8988T (cell line): Measurements from ENCODE around the gene MAG.

ENCODE experiments used
- DNase-seq: peaks from one replicate; pipeline ENCODE4 v3.0.0; 2011

MAG gene

GRCh38 chr19:35300339-35300649 is 8.3 kb downstream of the MAG start:
- DNase-seq = no peak

GRCh38 chr19:35301961-35302360 is 10.0 kb downstream of the MAG start:
- no peak for DNase-seq

DNA sequence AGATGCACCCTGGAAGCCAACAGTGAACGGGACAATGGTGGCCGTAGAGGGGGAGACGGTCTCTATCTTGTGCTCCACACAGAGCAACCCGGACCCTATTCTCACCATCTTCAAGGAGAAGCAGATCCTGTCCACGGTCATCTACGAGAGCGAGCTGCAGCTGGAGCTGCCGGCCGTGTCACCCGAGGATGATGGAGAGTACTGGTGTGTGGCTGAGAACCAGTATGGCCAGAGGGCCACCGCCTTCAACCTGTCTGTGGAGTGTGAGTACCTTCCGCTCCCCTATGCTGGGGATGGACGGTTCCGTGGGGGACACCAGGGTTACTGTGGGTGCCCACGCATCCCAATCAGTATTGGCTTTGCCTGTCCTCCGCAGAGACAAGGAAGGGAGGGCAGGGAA is 10.5 kb downstream of the MAG start:
- no peak for DNase-seq

- no peak for DNase-seq
These were observed 11.5 kb downstream of the MAG start for GRCh38 chr19:35303357-35303915.

- no peak for DNase-seq
These were observed 12.1 kb downstream of the MAG start for GRCh38 chr19:35304036-35304435.

DNA sequence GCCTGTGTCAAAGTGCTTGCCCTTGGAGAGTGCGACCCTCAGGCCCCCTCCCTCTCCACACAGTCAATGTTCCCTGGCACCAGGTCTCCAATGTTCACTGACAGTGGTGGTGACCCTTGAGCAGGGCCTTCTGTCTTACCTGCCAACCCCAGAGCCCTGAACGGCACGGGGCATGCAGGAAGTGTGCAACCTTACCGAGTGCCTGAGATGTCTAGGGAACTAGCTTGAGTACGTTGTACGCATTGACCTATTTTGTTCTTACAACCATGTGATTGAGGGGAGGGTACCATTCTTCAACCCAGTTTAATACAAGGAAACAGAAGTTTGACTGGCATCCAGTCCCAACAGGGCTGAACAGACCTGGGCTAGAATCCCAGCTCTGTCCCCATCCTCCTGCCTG is 13.2 kb downstream of the MAG start:
- no peak for DNase-seq

- peak; percentile 92 for DNase-seq
These were observed 14.7 kb downstream of the MAG start for GRCh38 chr19:35306473-35307246.

DNA sequence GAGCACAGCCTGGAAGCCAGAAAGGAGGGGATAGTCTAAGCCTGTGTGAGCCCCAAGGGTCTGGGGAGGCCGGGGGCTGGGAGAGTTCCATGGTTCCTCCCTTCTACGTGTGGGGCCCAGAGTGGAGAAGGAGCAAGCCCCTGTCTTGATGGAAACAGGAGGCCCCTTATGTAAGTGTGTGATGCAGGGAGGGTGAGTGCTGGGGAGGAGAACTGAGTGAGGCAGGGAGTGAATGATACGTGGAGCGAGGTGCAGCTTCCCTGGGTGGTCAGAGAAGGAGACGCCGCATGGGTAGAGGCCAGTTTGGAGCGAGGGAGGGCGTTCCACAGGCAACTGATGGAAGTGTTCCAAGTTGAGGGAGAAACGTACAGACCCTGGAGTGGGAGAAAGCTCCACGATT is 16.0 kb downstream of the MAG start:
- no peak for DNase-seq

- no peak for DNase-seq
These were observed 16.9 kb downstream of the MAG start for GRCh38 chr19:35308910-35309309.

DNA sequence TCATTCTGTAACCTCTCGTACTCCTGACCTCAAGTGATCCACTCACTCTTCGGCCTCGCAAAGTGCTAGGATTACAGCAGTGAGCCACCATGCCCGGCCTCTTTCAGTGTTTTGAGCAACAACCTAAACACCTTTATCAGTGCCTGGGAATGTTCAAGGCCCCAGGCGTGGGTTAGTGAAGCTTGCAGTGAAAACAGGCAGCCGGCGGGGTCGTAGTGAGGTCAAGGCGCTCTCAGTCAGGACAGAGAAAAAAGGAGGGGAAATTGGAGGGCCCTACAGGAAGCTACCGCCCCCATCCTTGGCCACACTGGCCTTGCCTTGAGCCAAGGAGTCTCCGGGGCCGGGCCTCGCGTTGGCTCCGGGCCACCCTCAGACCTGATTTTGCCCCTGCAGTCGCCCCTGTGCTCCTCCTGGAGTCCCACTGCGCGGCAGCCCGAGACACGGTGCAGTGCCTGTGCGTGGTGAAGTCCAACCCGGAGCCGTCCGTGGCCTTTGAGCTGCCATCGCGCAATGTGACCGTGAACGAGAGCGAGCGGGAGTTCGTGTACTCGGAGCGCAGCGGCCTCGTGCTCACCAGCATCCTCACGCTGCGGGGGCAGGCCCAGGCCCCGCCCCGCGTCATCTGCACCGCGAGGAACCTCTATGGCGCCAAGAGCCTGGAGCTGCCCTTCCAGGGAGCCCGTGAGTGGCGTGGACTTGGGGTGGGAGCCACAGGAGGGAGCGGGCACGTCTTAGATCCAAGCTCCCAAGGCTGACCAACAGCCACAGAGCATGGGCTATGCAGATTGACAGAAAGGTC is 17.7 kb downstream of the MAG start:
- DNase-seq = no peak

DNA sequence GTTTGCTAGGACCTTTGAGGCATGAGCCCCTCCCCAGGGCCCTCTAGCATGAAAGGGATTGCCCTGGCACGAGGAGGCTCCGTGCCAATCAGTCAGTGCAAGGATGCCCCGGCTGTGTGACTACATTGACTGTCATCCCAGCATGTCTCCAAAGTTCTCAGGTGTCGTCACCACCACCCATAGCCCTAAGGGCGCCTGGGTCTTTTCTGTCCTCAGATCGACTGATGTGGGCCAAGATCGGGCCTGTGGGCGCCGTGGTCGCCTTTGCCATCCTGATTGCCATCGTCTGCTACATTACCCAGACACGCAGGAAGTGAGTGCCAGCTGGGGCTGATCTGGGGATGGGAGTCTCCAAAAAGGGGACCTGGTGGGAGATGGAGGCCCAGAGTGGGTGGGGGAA is 18.4 kb downstream of the MAG start:
- no peak for DNase-seq

GRCh38 chr19:35310811-35311465 is 19.0 kb downstream of the MAG start:
- DNase-seq = no peak

DNA sequence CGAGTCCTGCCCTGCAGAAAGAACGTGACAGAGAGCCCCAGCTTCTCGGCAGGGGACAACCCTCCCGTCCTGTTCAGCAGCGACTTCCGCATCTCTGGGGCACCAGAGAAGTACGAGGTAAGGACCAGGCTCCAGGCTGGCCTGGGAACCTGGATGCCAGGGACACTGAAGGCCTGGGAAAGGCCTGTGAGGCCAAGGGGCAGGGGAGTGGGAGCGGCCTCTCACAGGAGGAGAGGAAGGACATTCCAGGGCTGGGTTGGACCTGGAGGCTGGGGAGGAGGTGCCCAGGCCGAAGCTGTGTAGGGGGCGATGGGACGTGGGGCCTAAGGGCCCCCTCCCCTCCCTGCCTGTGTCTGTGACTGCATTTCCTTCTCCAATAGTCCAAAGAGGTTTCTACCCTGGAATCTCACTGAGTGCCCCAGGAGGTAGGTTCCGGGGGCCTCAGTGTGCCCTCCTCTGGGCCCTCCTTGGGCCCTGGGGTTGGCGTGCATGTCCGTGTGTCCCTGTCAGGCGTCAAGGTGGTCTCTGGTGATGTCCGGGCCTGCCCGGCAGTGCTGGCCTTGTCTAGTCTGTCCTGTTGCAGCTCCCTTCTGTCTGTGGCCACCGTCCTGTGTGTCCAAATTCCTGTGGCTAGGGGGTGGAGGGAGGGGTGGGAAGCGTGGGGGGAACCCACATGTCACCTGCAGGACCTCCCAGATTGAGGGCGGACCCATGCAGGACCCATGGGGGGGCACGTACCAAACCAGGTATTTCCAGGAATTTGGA is 20.1 kb downstream of the MAG start:
- no peak for DNase-seq

- DNase-seq = no peak
These were observed 21.6 kb downstream of the MAG start for GRCh38 chr19:35313587-35313986.

- no peak for DNase-seq
These were observed 22.1 kb downstream of the MAG start for GRCh38 chr19:35314031-35314430.

DNA sequence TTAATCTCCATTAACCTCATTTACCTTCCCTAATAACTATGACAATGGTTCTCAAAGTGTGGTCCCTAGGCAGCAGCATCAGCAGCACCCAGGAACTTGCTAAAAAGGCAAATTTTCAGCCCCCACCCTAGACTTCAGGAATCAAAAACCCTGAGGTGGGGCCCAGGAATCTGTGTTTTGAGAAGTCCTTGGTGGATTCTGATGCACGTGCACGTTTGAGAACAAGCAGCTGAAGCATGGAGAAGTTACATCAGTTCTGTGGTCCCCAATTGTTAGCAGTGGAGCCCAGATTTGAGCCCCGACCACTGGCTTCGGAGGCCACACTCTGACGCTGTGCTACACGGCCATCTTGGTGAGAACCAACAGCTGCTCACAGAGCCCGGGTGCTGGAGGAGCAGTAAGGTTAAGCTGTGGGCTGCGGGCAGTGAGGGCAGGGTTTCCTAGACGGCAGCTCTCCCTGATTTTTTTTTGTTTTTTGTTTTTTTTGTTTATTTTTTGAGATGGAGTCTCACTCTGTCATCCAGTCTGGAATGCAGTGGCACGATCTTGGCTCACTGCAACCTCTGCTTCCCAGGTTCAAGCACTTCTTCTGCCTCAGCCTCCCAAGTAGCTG is 23.0 kb downstream of the MAG start:
- DNase-seq = no peak

- no peak for DNase-seq
These were observed 23.9 kb downstream of the MAG start for GRCh38 chr19:35315883-35316282.

GRCh38 chr19:35316560-35316959 is 24.6 kb downstream of the MAG start:
- DNase-seq = no peak

DNA sequence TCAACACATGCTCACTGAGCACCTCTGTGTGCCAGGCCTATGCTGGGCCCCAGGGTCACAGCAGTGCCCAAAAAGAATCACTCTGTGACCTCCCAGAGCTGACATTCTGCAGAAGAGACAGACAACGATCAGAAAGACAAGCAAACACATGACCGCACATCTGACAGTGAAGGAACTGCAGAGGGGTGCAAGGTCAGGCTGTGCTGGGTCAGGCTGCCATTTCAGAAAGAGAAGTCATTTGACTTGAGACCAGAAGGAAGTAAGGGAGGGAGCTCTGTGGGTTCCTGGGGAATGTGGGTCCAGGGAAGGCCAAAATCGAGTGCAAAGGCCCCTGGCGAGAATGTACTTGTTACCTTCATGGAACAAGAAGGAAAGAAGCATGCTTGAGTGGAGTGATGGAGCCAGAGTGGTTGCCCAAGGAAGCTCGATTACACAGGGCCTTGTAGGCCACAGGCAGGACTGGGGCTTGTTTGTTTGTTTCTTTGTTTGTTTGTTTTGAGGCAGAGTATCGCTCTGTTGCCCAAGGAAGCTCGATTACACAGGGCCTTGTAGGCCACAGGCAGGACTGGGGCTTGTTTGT is 25.6 kb downstream of the MAG start:
- no peak for DNase-seq

DNA sequence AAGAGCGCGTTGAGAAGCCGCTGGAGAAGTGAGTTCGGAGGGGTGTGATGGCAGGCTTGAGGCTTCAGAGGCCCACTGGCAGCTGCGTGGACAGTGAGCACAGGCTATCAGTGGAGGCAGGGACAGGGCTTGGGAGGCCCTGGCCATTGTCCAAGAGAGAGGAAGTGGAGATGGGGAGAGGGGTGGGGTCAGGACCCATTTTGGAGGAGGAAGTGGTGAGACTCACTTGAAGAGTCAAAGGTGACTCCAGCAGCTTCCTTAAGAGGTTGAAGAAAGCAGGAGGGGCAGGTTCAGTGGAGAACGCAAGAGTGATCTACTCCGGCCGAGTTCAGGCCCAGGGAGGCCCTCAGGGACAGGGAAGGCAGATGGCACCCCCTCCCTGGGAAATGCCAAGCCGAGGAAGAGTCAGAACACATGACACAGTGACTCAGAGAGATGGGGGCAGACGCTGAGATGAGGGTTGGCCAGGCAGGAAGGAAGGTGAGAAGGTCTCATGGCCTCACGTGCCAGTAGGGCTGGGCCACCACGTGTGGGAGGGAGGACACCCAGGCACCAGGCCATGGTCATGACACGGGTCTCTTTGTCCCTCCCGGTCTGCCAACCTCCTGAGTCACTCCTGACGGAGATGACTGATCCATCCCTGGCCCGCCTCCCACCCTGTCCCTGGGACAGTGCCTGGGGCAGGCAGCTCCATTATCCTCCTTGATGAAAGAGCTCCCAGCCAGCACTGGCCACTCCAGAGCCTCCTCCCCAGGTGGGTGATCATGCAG is 26.9 kb downstream of the MAG start:
- DNase-seq = no peak

GRCh38 chr19:35320065-35320713 is 28.2 kb downstream of the MAG start:
- DNase-seq = no peak
